Stimulated activated CD4-positive, alpha-beta T cell treated with anti-CD3 and anti-CD28 coated beads, TNF-alpha, amount 100 ng/mL, for 24 hours (primary cell): ENCODE measurements around the gene SLC19A1.

Experiments
- DNase-seq, 3 experiments: peaks; one replicate each; pipeline ENCODE4 v3.0.0-alpha.2; 2020; ENCODE audit warnings: low read depth in 3 of 3

SLC19A1 gene

DNA sequence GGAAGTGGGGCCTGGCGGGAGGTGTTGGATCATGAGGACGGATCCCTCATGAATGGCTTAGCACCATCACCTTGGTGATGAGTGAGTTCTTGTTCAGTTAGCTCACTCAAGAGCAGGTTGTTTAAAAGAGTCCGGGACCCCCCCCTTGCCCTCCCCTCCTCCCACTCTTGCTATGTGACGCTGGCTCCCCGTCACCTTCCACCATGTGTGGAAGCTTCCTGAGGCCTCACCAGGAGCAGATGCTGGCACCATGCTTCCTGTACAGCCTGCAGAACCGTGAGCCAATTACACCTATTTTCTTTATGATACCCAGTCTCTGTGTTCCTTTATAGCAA lies 3.0 kb upstream of the SLC19A1 start:
- DNase-seq: no peak

- DNase-seq: no peak
Observed at GRCh38 chr21:45544449-45545235, 2.4 kb upstream of the SLC19A1 start.

DNA sequence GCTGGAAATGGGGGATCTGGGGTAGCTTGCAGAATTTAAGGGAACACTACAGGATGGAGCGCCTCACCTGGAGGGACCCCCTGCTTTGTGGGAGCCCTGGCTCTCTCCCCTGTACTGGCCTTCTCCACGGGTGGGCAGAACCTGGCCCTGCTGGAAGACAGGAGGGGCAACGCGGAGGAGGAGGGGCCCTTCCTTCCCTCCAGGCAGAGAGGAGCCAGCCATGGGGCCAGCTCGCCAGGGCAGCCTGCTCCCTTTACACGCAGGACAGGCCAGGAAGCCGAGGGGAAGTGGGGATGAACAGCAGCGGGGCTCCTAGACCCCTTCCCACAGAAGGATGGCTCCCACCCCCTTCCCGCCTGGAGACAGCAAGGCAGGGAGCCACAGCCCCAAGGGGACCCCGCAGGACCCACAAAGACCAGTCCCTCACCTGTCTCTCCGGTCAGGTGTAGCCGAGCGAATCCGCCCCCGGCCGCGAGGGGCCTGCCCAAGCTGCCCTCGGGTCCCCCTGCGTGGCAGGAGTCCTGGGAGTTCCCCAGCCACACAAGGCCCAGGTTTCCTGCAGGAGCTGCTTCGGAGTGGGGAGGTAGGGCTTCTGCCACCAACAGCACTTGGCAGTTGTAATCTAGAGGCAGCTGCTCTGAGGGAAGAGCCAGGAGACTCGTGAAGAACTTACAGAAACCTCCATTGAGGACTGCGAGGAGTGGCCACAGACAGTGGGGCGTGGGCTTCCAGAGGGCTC lies 1.6 kb upstream of the SLC19A1 start:
- DNase-seq: no peak

DNA sequence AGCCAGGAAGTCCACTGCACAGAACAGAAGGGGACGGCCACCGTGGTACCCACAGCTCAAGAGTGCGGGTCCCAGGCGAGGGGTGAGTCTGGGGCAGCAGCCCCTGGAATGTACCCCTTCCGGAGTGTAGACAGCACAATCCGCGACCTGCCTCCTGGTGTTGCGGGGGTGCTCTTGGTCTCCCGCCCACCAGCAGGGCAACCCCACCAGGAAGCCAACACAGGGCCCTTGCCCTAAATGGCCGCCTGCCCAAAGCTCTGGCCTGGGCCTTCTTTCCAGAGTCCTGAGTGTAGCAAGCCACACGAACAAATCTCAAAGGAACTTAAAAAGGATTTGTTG lies 1.1 kb upstream of the SLC19A1 start:
- no peak for DNase-seq

DNA sequence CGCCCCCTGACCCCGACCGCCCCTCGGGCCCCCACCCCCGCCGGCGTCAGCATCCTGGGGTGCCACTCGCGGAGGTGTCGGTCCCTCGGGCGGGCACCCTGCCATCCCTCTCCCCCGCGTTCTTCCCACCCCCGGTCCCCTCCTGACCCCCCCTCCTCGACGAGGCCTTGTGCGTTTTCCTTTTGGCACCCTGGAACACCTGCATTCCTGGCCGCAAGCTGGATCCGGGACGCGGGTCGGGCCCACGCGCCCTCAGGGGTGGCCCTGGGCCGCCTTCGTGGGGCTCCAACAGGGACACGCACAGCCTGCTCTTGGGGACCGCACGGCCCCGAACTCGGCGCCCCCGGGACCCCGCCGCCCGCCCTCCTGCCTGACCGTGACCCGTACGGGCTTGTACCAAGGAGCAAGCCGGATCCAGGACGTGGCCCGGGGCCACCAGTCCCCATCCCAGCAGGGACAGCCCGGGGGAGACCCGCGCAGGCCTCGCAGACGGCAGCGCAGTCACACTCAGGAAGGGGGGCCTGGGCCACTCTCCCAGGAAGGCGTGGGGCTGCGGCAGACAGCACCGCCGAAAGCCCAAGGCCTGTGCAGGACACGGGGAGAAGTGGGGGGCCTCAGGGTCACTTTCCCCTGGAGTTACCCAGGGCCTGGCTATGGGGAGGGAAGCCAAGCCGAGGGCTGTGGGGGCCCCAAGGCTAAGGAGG lies 579 bp upstream of the SLC19A1 start:
- no peak for DNase-seq

GRCh38 chr21:45541221-45542039 lies 810 bp downstream of the SLC19A1 start:
- DNase-seq: peak; percentile 69 to 85 (median 74)

DNA sequence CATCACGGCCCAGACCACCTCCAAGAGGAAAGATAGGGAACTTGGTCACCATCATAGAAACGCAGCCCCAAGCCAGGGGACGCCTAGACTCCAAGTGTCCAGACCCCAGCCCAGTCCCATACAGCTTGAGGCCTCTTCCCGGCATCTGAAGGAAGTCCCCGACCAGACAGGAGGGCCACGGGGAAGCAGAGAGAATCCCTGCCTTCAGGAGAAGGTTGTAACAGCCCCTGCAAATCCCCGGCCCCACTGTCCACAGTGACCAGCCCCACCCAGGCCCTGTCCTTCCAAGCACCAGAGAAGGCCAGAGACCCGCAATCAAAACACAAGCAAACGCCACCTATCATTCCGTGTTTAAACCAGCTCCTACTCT lies 1.7 kb downstream of the SLC19A1 start:
- DNase-seq: no peak

- no peak for DNase-seq
Observed at GRCh38 chr21:45539796-45540600, 2.2 kb downstream of the SLC19A1 start.

- no peak for DNase-seq
Observed at GRCh38 chr21:45539046-45539795, 3.0 kb downstream of the SLC19A1 start.

DNA sequence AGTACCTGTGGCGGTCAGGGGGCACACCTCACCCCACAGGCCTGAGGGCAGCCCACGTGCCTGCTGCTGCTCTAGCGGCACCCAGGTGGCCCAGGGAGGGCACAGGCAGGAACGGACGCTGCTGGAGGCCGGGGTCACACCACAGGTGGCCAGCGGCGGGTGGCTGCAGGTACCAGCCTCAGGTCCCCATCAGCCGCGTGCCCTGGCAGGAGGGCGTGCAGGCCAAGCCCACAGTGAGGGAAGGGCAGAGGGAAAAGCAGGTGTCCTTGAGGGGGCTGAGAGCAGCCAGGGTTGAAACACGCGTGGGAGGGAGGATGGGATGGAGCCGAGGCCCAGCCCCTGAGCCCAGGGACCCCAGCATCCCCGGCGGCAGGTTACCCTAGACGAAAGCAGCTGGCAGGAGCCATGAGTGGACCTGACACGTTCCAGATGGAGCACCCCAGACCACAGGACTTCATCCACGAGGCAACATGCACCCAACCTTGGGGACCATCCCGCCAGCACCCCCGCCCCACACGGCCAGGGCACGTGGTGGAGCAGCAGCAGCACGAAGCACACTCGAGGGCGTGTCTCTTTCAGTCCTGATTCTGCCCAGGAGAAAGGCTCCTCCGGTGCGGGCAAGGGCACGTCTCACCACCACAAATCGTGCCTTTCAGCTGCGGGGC lies 3.7 kb downstream of the SLC19A1 start:
- DNase-seq: no peak

DNA sequence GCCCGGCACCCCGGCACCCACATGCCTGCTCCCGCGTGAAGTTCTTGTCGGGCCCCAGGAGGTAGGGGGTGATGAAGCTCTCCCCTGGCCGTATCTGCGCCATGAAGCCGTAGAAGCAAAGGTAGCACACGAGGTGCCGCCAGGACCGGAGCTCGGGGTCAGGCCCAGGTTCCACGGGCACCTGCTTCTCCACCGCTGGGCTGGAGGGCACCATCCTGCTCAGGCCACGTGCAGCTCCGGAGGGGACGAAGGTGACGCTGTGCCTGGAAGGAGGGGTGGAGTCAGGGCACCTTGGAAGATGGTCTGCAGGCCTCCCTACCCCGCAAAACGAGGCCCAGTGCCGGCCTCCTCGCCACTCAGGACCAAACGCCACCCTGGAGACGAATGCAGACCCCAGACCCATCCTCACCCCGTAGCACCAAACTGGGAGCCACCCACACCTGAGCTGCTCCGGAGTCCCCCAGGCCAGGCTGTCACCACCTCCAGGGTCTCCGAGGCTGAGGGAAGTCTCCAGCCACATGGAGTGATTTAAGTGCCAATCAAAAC lies 4.4 kb downstream of the SLC19A1 start:
- no peak for DNase-seq

GRCh38 chr21:45537111-45537745 lies 5.0 kb downstream of the SLC19A1 start:
- DNase-seq: no peak

DNA sequence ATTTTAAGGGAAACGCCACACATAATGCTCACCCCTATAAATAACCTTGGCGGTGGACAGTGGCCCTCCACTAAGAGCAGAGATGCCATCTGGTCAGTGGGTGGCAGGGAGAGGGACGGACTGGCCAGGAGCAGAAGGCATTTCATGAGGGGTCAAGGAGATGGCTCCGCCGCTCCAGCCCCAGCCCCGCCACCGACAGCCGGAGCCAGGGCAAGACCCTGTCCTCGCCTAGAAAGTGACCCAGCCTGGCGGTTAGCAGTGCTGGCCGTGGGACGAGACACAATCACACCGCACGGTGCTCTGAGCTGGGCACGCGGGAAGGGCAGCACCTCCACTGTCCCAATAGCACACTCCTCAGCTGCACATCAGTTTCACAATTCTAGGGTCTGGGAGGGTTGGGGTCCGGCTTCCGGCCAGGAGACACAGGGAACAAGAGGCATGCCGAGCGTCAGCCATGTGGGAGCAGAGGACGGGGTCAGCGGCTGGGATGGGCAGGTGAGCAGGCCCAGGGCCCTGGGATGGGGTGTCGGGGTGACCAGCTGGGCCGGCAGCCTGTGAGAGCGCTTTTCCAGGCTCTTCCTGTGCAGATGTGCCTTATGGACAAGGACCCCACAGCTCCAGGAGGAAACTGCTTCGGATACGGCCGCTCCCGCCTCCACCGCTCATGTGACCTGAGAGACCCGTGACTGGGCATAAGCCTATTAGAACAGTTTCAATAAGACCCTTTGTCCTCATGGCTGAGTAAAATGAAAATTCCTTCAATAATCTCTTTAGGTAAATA lies 5.7 kb downstream of the SLC19A1 start:
- DNase-seq: no peak

DNA sequence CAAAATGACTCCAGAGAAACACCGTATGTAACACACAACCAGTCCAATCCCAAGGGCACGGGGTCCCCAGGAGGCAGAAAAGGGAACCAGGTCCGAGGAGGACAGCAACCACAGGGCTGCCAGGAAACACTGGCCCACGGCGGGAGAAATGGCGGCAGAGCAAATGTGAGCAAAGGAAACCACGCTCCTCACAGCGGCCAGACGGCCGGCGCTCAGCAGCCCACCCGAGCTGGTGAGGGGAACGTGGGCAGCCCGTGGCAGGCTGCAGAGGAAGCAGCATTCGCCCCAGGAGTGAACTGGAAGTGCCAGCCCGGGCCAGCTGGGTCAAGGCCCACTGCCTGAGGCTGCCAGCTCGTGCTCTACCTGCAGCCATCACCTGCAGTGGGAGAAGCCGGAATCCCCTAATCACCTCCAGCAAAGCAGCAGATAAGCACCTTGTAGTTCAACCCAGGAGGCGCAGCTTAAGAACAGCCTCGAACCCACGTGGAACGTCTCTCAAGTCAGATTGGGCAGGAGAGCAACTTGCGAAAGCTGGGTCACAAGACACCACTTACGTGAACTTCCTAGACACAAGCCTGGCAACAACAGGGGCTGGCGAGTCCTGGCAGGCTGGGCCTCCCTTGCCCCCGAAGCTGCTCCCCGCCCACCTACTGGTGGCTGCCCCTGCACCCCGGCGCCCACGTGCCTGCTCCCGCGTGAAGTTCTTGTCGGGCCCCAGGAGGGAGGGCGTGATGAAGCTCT lies 6.7 kb downstream of the SLC19A1 start:
- no peak for DNase-seq

DNA sequence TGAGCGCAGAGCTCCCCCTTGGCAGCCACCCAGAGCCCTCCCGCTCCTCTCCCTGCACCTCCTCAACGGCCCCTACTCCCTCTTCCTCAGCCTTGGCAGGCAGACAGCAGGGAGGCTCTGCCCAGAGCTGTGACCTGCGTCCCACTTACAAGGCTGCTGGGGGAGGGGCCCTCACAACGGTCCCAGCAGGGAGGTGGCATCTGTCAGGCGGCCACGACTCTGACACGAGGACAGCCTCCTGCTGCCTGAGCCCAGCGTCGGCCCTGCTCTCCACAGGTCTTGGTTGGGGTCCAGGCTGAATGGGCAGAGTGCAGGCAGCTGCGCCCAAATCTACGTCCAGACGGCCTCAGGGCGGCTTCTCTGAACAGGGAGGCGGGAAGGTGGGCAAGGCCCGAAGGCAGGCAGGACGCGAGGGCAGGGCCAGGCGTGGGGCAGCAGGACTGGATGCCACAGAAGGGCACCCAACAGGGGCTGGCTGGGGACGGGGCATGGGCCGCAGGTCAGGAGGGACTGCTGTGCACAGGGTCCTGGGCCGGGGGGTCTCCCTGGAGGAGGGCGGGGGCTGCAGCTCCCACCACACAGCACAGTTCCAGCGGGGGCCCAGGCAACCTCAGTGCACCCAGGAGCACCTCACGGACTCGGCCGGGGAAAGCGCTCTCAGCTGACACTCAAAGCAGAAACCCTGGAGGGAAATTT lies 7.5 kb downstream of the SLC19A1 start:
- DNase-seq: no peak

DNA sequence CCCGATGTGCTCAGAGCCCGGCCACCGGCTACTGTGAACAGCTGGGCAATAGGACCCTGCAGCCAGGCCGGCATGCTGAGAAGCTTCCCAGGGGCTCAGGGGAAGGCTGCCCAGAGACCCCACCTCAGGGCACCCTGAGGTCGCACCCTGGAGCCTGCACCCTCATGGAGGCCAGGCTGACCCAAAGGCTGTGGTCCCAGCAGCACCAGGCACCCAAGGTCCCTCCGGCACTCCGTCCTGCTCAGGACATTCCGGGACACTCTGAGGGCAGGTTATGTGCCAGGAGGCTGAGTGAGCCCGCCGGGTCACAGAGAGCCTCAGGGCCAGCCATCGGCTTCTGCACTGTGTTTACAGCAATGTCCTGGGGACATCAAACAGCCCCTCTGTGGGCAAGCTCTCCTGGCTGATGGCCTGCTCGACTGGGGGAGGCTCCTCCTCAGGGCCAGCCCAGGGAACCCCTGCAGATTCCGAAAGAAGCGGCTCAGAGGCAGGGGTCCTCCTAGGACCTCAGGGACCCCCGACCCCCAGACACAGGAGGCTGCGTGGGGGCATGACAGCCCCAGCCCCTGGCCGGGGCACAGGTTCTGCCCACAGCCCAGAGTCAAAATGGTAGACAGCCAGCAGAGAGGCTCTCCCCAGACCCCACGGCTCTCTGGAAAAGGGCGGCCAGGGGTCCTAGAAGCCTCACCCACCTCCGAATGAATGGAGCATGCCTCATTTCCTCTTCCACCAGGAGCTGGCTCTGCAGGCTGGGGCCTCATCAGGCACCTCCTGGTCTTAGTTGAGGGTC lies 8.2 kb downstream of the SLC19A1 start:
- no peak for DNase-seq
